Adrenal gland (tissue), 5 donors: ENCODE measurements around the gene TIMM13.

ENCODE experiments used
- CTCF ChIP-seq, 6 experiments: fragments of 450-650 bp in 4 of 6; fragments of 200-600 bp in 2 of 6; sonication (generic) in 1 of 6; IDR thresholded peaks; 1 replicate in 5 of 6; 2 replicates in 1 of 6; pipeline versions ENCODE4 v1.5.1 to v1.8.0; 2016 to 2021; ENCODE audit warnings: antibody characterized with exemption in 6 of 6, mild to moderate bottlenecking in 2 of 6, moderate library complexity in 1 of 6
- POLR2A ChIP-seq, 2 donors: fragments of 450-650 bp; IDR thresholded peaks; one replicate each; pipeline ENCODE4 v1.6.1; 2017; ENCODE audit warnings: antibody characterized with exemption in 2 of 2, mild to moderate bottlenecking in 2 of 2, moderate library complexity in 1 of 2
- donor health status: DM: no; HTN: no; CAD: no.

GRCh38 chr19:2429917-2430535, 2.6 kb upstream of the TIMM13 start:
- TF ChIP-seq CTCF (IDR thresholded peaks at IDR 0.05) (no peak), POLR2A (IDR thresholded peaks at IDR 0.05) (no peak)
